NCI-H748 (cell line): ENCODE results near the gene ZNF460.

Experiments used
- DNase-seq: peaks from one replicate; lab custom pipeline; 2025; ENCODE audit not compliant: unreplicated experiment; lab: John Stamatoyannopoulos, UW

ZNF460 gene

GRCh38 chr19:57338877-57339276, 58.6 kb downstream of the ZNF460 start:
- no peak for DNase-seq

GRCh38 chr19:57342582-57342981, 62.3 kb downstream of the ZNF460 start:
- no peak for DNase-seq
